Measurements from ENCODE around the gene KIF5A.

Gene KIF5A

DNA sequence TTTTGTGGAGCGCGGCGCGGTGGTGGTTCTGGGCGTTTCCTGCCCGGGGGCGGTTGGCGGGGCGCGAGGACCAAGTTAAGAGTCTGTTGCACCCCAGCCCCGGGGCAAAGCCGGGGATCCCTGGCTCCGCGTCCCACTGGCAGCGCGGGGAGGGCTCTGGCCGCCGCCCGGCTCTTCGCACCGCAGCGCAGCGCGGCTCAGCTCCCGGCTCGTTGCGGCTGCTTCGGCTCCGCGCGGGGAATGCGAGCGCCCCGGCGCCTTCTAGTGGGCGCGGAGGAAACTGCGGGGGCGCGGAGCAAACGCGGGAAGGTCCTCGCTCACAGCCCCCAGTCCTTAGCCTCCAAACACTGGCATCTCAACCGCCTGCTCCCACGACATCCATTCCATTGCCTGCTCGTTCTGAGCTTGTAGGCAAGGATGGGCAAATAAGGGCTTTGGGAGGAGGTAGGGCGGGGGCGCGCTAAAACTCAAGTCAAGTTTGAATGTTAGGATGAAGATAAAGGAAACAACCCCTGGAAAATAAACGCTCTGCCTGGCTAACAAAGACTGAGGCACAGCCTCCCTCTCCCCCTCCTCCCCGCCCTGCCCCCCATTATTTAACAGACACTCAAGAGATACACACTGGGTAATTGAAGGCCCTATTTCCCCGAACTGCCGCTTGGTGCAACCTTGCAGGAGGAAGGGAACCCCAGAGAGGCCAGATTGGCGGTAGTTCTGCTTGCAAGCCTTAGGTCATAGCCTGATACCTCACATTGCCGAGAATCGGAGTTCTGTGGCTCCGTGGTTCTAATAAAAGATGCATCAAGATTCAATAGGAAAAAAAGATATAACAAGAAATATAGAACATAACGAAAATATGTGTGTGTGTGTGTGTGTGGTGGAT, 83.4 kb downstream of the KIF5A start, which contains the start of gene B4GALNT1:
Gene B4GALNT1 (minus strand): TSS at position 244 of the 883 bp plus-strand sequence. CDS start 1,069 bp downstream, outside the sequence.
- peak within 1 kb of the TSS in 1 of 2 donors; percentile 29 for H3K27ac Mint-ChIP-seq
- H3K4me1 Mint-ChIP-seq (ENCODE audit: low read depth in 2 of 2): peaks cover 7 to 9% of the 10 kb centered on the region in 2 donors
- no peaks in the 10 kb centered on the region for H3K36me3 Mint-ChIP-seq (ENCODE audit: insufficient read depth)
- no peaks in the 10 kb centered on the region for H3K9me3 Mint-ChIP-seq
- ATAC-seq (replicated peaks) (peak; percentile 88), DNase-seq (peak; percentile 51 to 66 (median 62))
- H3K4me3 Mint-ChIP-seq: peak within 1 kb of the TSS; percentile 71 to 75
- H3K27me3 Mint-ChIP-seq: peaks cover 29 to 63% of the 10 kb centered on the region in 2 donors
